H1 (cell line): ENCODE data around the gene SNAPC1. TPM values are rescaled to one million over a fixed set of nuclear protein-coding genes. Genes with fewer than 3 reads are reported as not detected.

Source experiments
- CTCF ChIA-PET: fragments of 300-600 bp; sonication (Branson Sonifier 250); formaldehyde crosslinking; loops from one replicate; lab custom pipeline; 2021; ENCODE audit not compliant: partially characterized antibody; lab: Charles Lee
- POLR2A ChIA-PET: fragments of 300-600 bp; sonication (Branson Sonifier 250); formaldehyde crosslinking; loops from one replicate; lab custom pipeline; 2021; ENCODE audit warnings: inconsistent platforms; ENCODE audit not compliant: partially characterized antibody; lab: Charles Lee
- DNase-seq, 2 experiments: peaks; one replicate each; pipeline versions ENCODE4 v3.0.0 to v3.0.0-alpha.2; 2010 to 2022; ENCODE audit warnings: low spot score in 2 of 2, low read depth in 1 of 2, mixed read lengths in 1 of 2
- FAIRE-seq: peaks from 2 replicates; lab custom pipeline; 2011; peaks lifted over from hg19 to GRCh38; lab: Jason Lieb, UNC
- H2AFZ ChIP-seq: 2 replicates; pipeline ENCODE4 v1.8.1; 2012; ENCODE audit warnings: low read length, inconsistent platforms
- H2AK5ac ChIP-seq: 2 replicates; pipeline ENCODE4 v1.6.1; 2013; ENCODE audit warnings: low read depth, low read length
- H2BK120ac ChIP-seq: replicated peaks from 2 replicates; pipeline ENCODE3; 2013; ENCODE audit warnings: low read depth, low read length, inconsistent platforms
- H2BK12ac ChIP-seq: 2 replicates; pipeline ENCODE4 v1.6.1; 2013; ENCODE audit warnings: low read depth, low read length
- H2BK15ac ChIP-seq: 2 replicates; pipeline ENCODE4 v1.6.1; 2013; ENCODE audit warnings: low read length
- H2BK20ac ChIP-seq: 2 replicates; pipeline ENCODE4 v1.6.1; 2013; ENCODE audit warnings: low read length
- H2BK5ac ChIP-seq: 2 replicates; pipeline ENCODE4 v1.6.1; 2013; ENCODE audit warnings: low read depth, low read length
- H3K14ac ChIP-seq: 2 replicates; pipeline ENCODE4 v1.6.1; 2013; ENCODE audit warnings: inconsistent platforms; ENCODE audit not compliant: insufficient read length
- H3K18ac ChIP-seq: 2 replicates; pipeline ENCODE4 v1.6.1; 2013; ENCODE audit warnings: low read length; ENCODE audit errors: extremely low read depth
- H3K23ac ChIP-seq: 2 replicates; pipeline ENCODE4 v1.6.1; 2013; ENCODE audit warnings: inconsistent platforms; ENCODE audit not compliant: insufficient read length
- H3K23me2 ChIP-seq: 2 replicates; pipeline ENCODE4 v1.6.1; 2013; ENCODE audit warnings: low read depth, low read length
- H3K27ac ChIP-seq: 2 replicates; pipeline ENCODE4 v1.6.1; 2011; ENCODE audit warnings: low read depth, low read length, inconsistent platforms
- H3K27me3 ChIP-seq, 4 experiments: replicated peaks in 1 of 4; 1 replicate in 1 of 4; 2 replicates in 3 of 4; pipeline versions ENCODE4 v1.6.1 to v1.8.1; 2011 to 2013; ENCODE audit warnings: low read length in 3 of 4, mild to moderate bottlenecking in 3 of 4, inconsistent platforms in 2 of 4, mixed read lengths in 2 of 4, moderate library complexity in 1 of 4; ENCODE audit not compliant: control insufficient read depth in 3 of 4, insufficient read depth in 3 of 4; ENCODE audit errors: extremely low read depth in 1 of 4
- H3K36me3 ChIP-seq, 4 experiments: 2 replicates each; pipeline versions ENCODE4 v1.6.1 to v1.8.1; 2011 to 2013; ENCODE audit warnings: mild to moderate bottlenecking in 4 of 4, low read length in 3 of 4, moderate library complexity in 2 of 4, control low read depth in 1 of 4, inconsistent platforms in 1 of 4; ENCODE audit not compliant: insufficient read depth in 4 of 4, control insufficient read depth in 2 of 4
- H3K4ac ChIP-seq: replicated peaks from 2 replicates; pipeline ENCODE3; 2013; ENCODE audit warnings: low read length, low read depth, mixed read lengths, inconsistent platforms; ENCODE audit not compliant: insufficient read length
- H3K4me1 ChIP-seq, 4 experiments: replicated peaks in 1 of 4; 1 replicate in 1 of 4; 2 replicates in 3 of 4; pipeline versions ENCODE4 v1.6.1 to v1.8.1; 2011 to 2013; ENCODE audit warnings: low read length in 3 of 4, inconsistent platforms in 2 of 4, mixed read lengths in 1 of 4; ENCODE audit not compliant: insufficient read depth in 4 of 4, control insufficient read depth in 3 of 4
- H3K4me2 ChIP-seq, 2 experiments: 2 replicates each; pipeline versions ENCODE4 v1.6.1 to v1.8.1; 2011 to 2013; ENCODE audit warnings: low read depth in 2 of 2, low read length in 2 of 2, control low read depth in 1 of 2, inconsistent platforms in 1 of 2, mild to moderate bottlenecking in 1 of 2; ENCODE audit not compliant: insufficient read depth in 1 of 2
- H3K4me3 ChIP-seq, 4 experiments: fragments of 200-600, 300-600 bp in 1 of 4; sonication (generic), shearing (Covaris generic), sonication (Bioruptor Twin) in 1 of 4; 2 replicates each; pipeline versions ENCODE4 v1.5.1 to v1.8.1; 2011 to 2016; ENCODE audit warnings: low read length in 4 of 4, low read depth in 3 of 4, control low read depth in 2 of 4, inconsistent platforms in 2 of 4, mild to moderate bottlenecking in 2 of 4, mixed read lengths in 1 of 4, moderate library complexity in 1 of 4; ENCODE audit not compliant: insufficient read depth in 2 of 4; ENCODE audit errors: extremely low read depth in 1 of 4
- H3K56ac ChIP-seq: replicated peaks from 2 replicates; pipeline ENCODE3; 2013; ENCODE audit warnings: low read depth, mild to moderate bottlenecking, mixed read lengths, low read length, inconsistent platforms; ENCODE audit not compliant: insufficient read length
- H3K79me1 ChIP-seq: 2 replicates; pipeline ENCODE4 v1.6.1; 2013; ENCODE audit warnings: low read depth, low read length, control low read depth
- H3K79me2 ChIP-seq, 2 experiments: 2 replicates each; pipeline versions ENCODE4 v1.6.1 to v1.8.1; 2012 to 2013; ENCODE audit warnings: low read length in 2 of 2, mild to moderate bottlenecking in 2 of 2, inconsistent platforms in 1 of 2; ENCODE audit not compliant: insufficient read depth in 2 of 2, control insufficient read depth in 1 of 2
- H3K9ac ChIP-seq, 4 experiments: replicated peaks in 1 of 4; 1 replicate in 1 of 4; 2 replicates in 3 of 4; pipeline versions ENCODE4 v1.6.1 to v1.8.1; 2011 to 2013; ENCODE audit warnings: low read depth in 3 of 4, low read length in 3 of 4, control low read depth in 2 of 4, mild to moderate bottlenecking in 2 of 4, moderate library complexity in 2 of 4, inconsistent platforms in 1 of 4; ENCODE audit errors: extremely low read depth in 1 of 4
- H3K9me3 ChIP-seq, 2 experiments: 2 replicates each; pipeline versions ENCODE4 v1.6.1 to v1.8.1; 2012 to 2013; ENCODE audit warnings: mild to moderate bottlenecking in 2 of 2, moderate library complexity in 2 of 2, control low read depth in 1 of 2, inconsistent platforms in 1 of 2, low read depth in 1 of 2, low read length in 1 of 2, mixed read lengths in 1 of 2; ENCODE audit not compliant: insufficient read depth in 2 of 2
- H4K20me1 ChIP-seq, 2 experiments: replicated peaks in 1 of 2; 2 replicates each; pipeline versions ENCODE3 to v1.8.1; 2011 to 2013; ENCODE audit warnings: inconsistent platforms in 2 of 2, low read length in 2 of 2, mild to moderate bottlenecking in 1 of 2; ENCODE audit not compliant: insufficient read depth in 2 of 2, control insufficient read depth in 1 of 2
- H4K5ac ChIP-seq: 2 replicates; pipeline ENCODE4 v1.6.1; 2013; ENCODE audit warnings: low read length, low read depth, mixed read lengths, inconsistent platforms; ENCODE audit not compliant: insufficient read length
- H4K8ac ChIP-seq: 2 replicates; pipeline ENCODE4 v1.8.0; 2013; ENCODE audit warnings: mild to moderate bottlenecking, moderate library complexity, low read length, inconsistent platforms; ENCODE audit not compliant: insufficient read depth; ENCODE audit errors: extremely low read depth
- H4K91ac ChIP-seq: replicated peaks from 2 replicates; pipeline ENCODE3; 2013; ENCODE audit warnings: low read length, mixed read lengths, inconsistent platforms; ENCODE audit not compliant: insufficient read length
- WGBS, 2 experiments: shearing (Covaris generic) in 1 of 2; methylation state at CpG; one replicate each; pipeline versions ENCODE4 v1.1.6 to v1.1.7; 2013 to 2015; ENCODE audit warnings: low lambda C conversion rate in 2 of 2, mixed read lengths in 2 of 2, inconsistent platforms in 1 of 2, low coverage in 1 of 2, missing lambda C conversion rate in 1 of 2; ENCODE audit not compliant: insufficient replicate concordance in 2 of 2, insufficient coverage in 1 of 2, insufficient read length in 1 of 2; ENCODE audit errors: extremely low coverage in 1 of 2, missing lambda C conversion rate in 1 of 2; 5-methylcytosine and 5-hydroxymethylcytosine counted together
- polyA plus RNA-seq, 7 experiments: library from polyadenylated mRNA; depleted of rRNA in 3 of 7; stranded (reverse) in 5 of 7; unstranded in 2 of 7; fragments of >200 nt in 5 of 7; fragments of 200-250 nt in 2 of 7; gene quantifications; 1 replicate in 5 of 7; 2 replicates in 1 of 7; 4 replicates in 1 of 7; pipeline versions ENCODE4 v1.2.1 to v1.2.3, GENCODE V29; 2011 to 2013; ENCODE audit warnings: missing spikeins in 2 of 7, mixed read lengths in 2 of 7
- total RNA-seq: library from RNA; stranded (reverse); fragmentation: NEBNext Ultra II Directional; extraction: Animal tissue kit (Norgen Biotek cat#: 25700); gene quantifications from 2 replicates; pipeline ENCODE4 v1.2.1, GENCODE V29; 2021

Gene SNAPC1
- total and polyA plus RNA-seq, 2 of the 8 experiments (the other 6 are each of a cell fraction or from before 2014, with no cell fraction given), result 5.8 to 11.1 TPM

- Histone ChIP-seq H3K23me2 (no peaks in the 10 kb centered on the region), H3K4ac (no peak overlapping the region), H3K27ac (no peak overlapping the region), H3K18ac (no peak overlapping the region), H3K23ac (no peak overlapping the region), H2BK20ac (no peak overlapping the region), H2BK5ac (no peak overlapping the region), H3K9me3 (no peaks in the 10 kb centered on the region), H3K27me3 (no peaks in the 10 kb centered on the region), H2BK15ac (no peak overlapping the region), H3K9ac (no peak overlapping the region), H2BK12ac (no peak overlapping the region), H2AK5ac (no peak overlapping the region), H4K5ac (no peak overlapping the region), H4K20me1 (no peaks in the 10 kb centered on the region), H3K79me1 (no peaks in the 10 kb centered on the region), H3K14ac (no peak overlapping the region), H3K4me3 (no peak overlapping the region), H4K91ac (no peak overlapping the region), H2AFZ (no peak overlapping the region), H2BK120ac (no peak overlapping the region), H3K36me3 (peaks cover 7 to 86% (median 49%) of the 10 kb centered on the region in 4 experiments; a peak in 6 of 8 replicates), H3K4me2 (no peak overlapping the region), H3K4me1 (0 out of 7 replicates have a peak, but pooled peaks cover 0 to 1% (median 0%) of the 10 kb centered on the region in 4 experiments), H3K56ac (no peak overlapping the region), H4K8ac (no peak overlapping the region), H3K79me2 (peaks cover 0 to 8% of the 10 kb centered on the region in 2 experiments; a peak in 1 of 4 replicates)
- WGBS, 2 experiments, result 93% methylated on average over 5 of the region's 5 CpGs; no CpG with 5 or more reads in 1 of the 2 experiments
- ChIA-PET CTCF (interaction anchor here (0.7 to 1.9 kb wide), 4 partner anchors 9 to 93 kb away, joined by 3 to 5 read pairs (median 4); partner anchors contain the start of gene SNAPC1), POLR2A (no interaction called here)
- DNase-seq (no peak), FAIRE-seq (no peak)
These were observed 18.0 kb upstream of the SNAPC1 start for GRCh38 chr14:61744238-61744637.
